Fibroblast of lung (primary cell): ENCODE measurements around the gene CCL19. TPM values are rescaled to one million over a fixed set of nuclear protein-coding genes. Genes with fewer than 3 reads are reported as not detected.

Experiments
- DNase-seq, 2 donors: peaks; one replicate each; pipeline versions ENCODE4 v3.0.0 to v3.0.0-alpha.2; 2010; ENCODE audit warnings: low read depth in 2 of 2
- H2AFZ ChIP-seq: 2 replicates; pipeline ENCODE4 v1.5.1; 2012; ENCODE audit warnings: low read length, control low read depth, inconsistent platforms
- H3K27ac ChIP-seq: 2 replicates; pipeline ENCODE4 v1.5.1; 2011; ENCODE audit warnings: low read length, control low read depth; ENCODE audit not compliant: insufficient read depth
- H3K27me3 ChIP-seq: 2 replicates; pipeline ENCODE4 v1.5.1; 2011; ENCODE audit warnings: mild to moderate bottlenecking, low read length; ENCODE audit not compliant: control insufficient read depth, insufficient read depth
- H3K36me3 ChIP-seq: 2 replicates; pipeline ENCODE4 v1.5.1; 2011; ENCODE audit warnings: low read length; ENCODE audit not compliant: control insufficient read depth, insufficient read depth
- H3K4me1 ChIP-seq: 2 replicates; pipeline ENCODE4 v1.5.1; 2011; ENCODE audit warnings: low read length; ENCODE audit not compliant: control insufficient read depth, insufficient read depth; ENCODE audit errors: extremely low read depth
- H3K4me2 ChIP-seq: 2 replicates; pipeline ENCODE4 v1.5.1; 2011; ENCODE audit warnings: low read length, control low read depth; ENCODE audit not compliant: insufficient read depth; ENCODE audit errors: extremely low read depth
- H3K4me3 ChIP-seq, 4 experiments: fragments of 200-600 bp in 1 of 4; sonication (generic) in 1 of 4; replicated peaks in 1 of 4; 2 replicates each; pipeline ENCODE4 v1.5.1; 2011 to 2016; ENCODE audit warnings: low read length in 4 of 4, low read depth in 3 of 4, mild to moderate bottlenecking in 3 of 4, control low read depth in 2 of 4, inconsistent platforms in 1 of 4, mixed read lengths in 1 of 4; ENCODE audit not compliant: insufficient read depth in 1 of 4; ENCODE audit errors: control extremely low read depth in 1 of 4
- H3K79me2 ChIP-seq: 2 replicates; pipeline ENCODE4 v1.5.1; 2012; ENCODE audit warnings: mild to moderate bottlenecking, low read length, inconsistent platforms; ENCODE audit not compliant: control insufficient read depth, insufficient read depth
- H3K9ac ChIP-seq: 2 replicates; pipeline ENCODE4 v1.5.1; 2011; ENCODE audit warnings: mild to moderate bottlenecking, low read length, control low read depth; ENCODE audit not compliant: insufficient read depth
- H3K9me3 ChIP-seq: 2 replicates; pipeline ENCODE4 v1.5.1; 2012; ENCODE audit warnings: low read depth, low read length; ENCODE audit not compliant: control insufficient read depth, insufficient read depth
- H4K20me1 ChIP-seq: 2 replicates; pipeline ENCODE4 v1.5.1; 2011; ENCODE audit warnings: low read length; ENCODE audit not compliant: control insufficient read depth, insufficient read depth; ENCODE audit errors: extremely low read depth
- CTCF ChIP-seq, 2 donors: IDR thresholded peaks in 1 of 2; conservative IDR thresholded peaks in 1 of 2; 1 replicate in 1 of 2; 2 replicates in 1 of 2; pipeline ENCODE4 v1.5.1; 2011 to 2012; ENCODE audit warnings: low read length in 2 of 2, control low read depth in 1 of 2, inconsistent platforms in 1 of 2, low read depth in 1 of 2, mild to moderate bottlenecking in 1 of 2
- EZH2 ChIP-seq: IDR thresholded peaks from 2 replicates; pipeline ENCODE4 v1.5.1; 2012; ENCODE audit warnings: low read length, control low read depth, mild to moderate bottlenecking; ENCODE audit errors: missing control alignments
- polyA plus RNA-seq, 2 donors: library from polyadenylated mRNA; depleted of rRNA in 1 of 2; stranded (reverse) in 1 of 2; unstranded in 1 of 2; fragments of >200 nt; gene quantifications; 2 replicates each; pipeline ENCODE4 v1.2.1, GENCODE V29; 2011 to 2012; ENCODE audit warnings: missing spikeins in 1 of 2
- total RNA-seq: library from RNA; depleted of rRNA; stranded (reverse); fragments of >200 nt; gene quantifications from 2 replicates; pipeline ENCODE4 v1.2.1, GENCODE V29; 2014

CCL19 gene
- total and polyA plus RNA-seq, 2 donors (not counting 1 experiment from before 2014, with no cell fraction given), result not detected

GRCh38 chr9:34701023-34701768 is 10.1 kb upstream of the CCL19 start:
- Histone ChIP-seq H3K27ac (no peak overlapping the region), H3K4me2 (peak overlapping the region; percentile 80), H3K9ac (peak overlapping the region; percentile 26), H3K9me3 (no peaks in the 10 kb centered on the region), H3K4me3 (peak overlapping the region; percentile 51 to 74 (median 66)), H3K36me3 (no peaks in the 10 kb centered on the region), H3K27me3 (peaks cover 3% of the 10 kb centered on the region), H4K20me1 (no peaks in the 10 kb centered on the region), H2AFZ (peak overlapping the region; percentile 39), H3K4me1 (no peaks in the 10 kb centered on the region), H3K79me2 (no peaks in the 10 kb centered on the region)
- DNase-seq, result peak; percentile 38 to 48
- TF ChIP-seq EZH2 (no peak), CTCF (conservative IDR thresholded peaks at IDR 0.05 in 1 of 2, IDR thresholded peaks at IDR 0.05 in 1 of 2; ENCODE audit: low read depth in 1 of 2, low read length in 2 of 2) (peak; percentile 71 to 81)

- TF ChIP-seq CTCF (conservative IDR thresholded peaks at IDR 0.05 in 1 of 2, IDR thresholded peaks at IDR 0.05 in 1 of 2; ENCODE audit: low read depth in 1 of 2, low read length in 2 of 2), result no peak
- no peak for TF ChIP-seq EZH2
- no peak for DNase-seq
- no peak overlapping the region for H3K9ac ChIP-seq
Measured at GRCh38 chr9:34694811-34695210, 3.7 kb upstream of the CCL19 start.

GRCh38 chr9:34693560-34693959 is 2.5 kb upstream of the CCL19 start:
- Histone ChIP-seq H3K4me3 (no peak overlapping the region), H2AFZ (no peak overlapping the region), H3K27me3 (no peaks in the 10 kb centered on the region), H3K9me3 (no peaks in the 10 kb centered on the region), H4K20me1 (no peaks in the 10 kb centered on the region), H3K36me3 (no peaks in the 10 kb centered on the region), H3K9ac (no peak overlapping the region), H3K27ac (no peak overlapping the region), H3K4me1 (no peaks in the 10 kb centered on the region), H3K4me2 (no peak overlapping the region), H3K79me2 (no peaks in the 10 kb centered on the region)
- DNase-seq, result no peak
- TF ChIP-seq CTCF (conservative IDR thresholded peaks at IDR 0.05 in 1 of 2, IDR thresholded peaks at IDR 0.05 in 1 of 2; ENCODE audit: low read depth in 1 of 2, low read length in 2 of 2) (no peak), EZH2 (no peak)

More at GRCh38 chr9:34694811-34695210, 3.7 kb upstream of the CCL19 start:
- no peak overlapping the region for H3K27ac ChIP-seq
- no peaks in the 10 kb centered on the region for H4K20me1 ChIP-seq
- H3K36me3 ChIP-seq, result no peaks in the 10 kb centered on the region
- no peaks in the 10 kb centered on the region for H3K27me3 ChIP-seq
- no peak overlapping the region for H2AFZ ChIP-seq
- H3K4me2 ChIP-seq, result no peak overlapping the region
- no peaks in the 10 kb centered on the region for H3K4me1 ChIP-seq
- H3K79me2 ChIP-seq, result no peaks in the 10 kb centered on the region
- no peak overlapping the region for H3K4me3 ChIP-seq
- no peaks in the 10 kb centered on the region for H3K9me3 ChIP-seq
